ENCODE measurements around the gene C12orf75.

DNA sequence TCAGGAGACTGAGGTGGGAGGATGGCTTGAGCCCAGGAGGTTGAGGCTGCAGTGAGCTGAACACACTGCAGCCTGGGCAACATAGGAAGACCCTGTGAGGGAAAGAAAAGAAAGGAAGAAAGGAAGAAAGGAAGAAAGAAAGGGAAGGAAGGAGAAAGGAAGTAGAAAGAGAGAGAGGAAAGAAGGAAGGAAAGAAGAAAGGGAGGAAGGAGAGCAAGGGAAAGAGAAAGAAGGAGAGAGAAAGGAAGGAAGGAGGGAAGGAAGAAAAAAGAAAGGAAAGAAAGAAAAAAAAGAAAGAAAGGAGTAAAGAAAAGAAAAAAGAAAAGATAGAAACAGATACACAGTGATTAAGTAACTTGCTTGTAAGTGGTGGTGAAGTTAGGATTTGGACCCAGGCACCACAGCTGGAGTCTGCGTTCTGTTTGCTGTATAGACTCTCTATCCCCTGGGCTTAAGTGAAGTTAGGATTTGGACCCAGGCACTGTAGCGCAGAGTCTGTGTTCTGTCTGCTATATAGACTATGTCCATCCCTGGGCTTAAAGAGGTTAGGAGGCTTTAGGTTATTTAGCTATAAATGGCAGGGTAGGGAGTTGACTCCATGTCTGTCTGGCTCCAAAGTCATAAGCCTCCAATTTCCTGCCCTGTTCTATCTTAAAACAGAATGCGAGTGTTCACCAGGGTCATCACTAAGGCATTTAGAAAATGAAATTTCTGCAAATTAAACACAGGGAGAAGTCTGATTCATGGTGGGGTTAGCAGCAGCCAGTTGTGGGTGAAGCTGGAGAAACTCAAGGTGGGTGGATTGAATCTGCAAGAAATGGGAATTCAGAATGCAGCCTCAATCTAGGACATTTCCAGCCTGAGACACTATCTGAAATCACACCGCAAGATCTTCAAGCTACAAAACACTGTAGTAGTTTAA, 13.3 kb upstream of the C12orf75 start:
- TF ChIP-seq ARNT (IDR thresholded peaks at IDR 0.05) (no peak), TARDBP (IDR thresholded peaks at IDR 0.05) (no peak), BHLHE40 (IDR thresholded peaks at IDR 0.05; ENCODE audit: borderline replicate concordance) (no peak)

All from HEK293T (cell line).